GM19023 (cell line): Measurements from ENCODE around the gene NME2.
A peak's percentile ranks its signal among the peaks of the same experiment; 100 is the strongest.
"Not testable (repeated sequence)": the region's sequence is repeated elsewhere in the genome, so short reads cannot be mapped to it uniquely, and the experiment has no call there.

Experiments
- ATAC-seq: cut with Tn5 transposase; IDR thresholded peaks from one replicate; pipeline ENCODE4 v1.9.1; 2021; ENCODE audit warnings: mild to moderate bottlenecking, moderate library complexity; ENCODE audit not compliant: unreplicated experiment

Gene NME2

DNA sequence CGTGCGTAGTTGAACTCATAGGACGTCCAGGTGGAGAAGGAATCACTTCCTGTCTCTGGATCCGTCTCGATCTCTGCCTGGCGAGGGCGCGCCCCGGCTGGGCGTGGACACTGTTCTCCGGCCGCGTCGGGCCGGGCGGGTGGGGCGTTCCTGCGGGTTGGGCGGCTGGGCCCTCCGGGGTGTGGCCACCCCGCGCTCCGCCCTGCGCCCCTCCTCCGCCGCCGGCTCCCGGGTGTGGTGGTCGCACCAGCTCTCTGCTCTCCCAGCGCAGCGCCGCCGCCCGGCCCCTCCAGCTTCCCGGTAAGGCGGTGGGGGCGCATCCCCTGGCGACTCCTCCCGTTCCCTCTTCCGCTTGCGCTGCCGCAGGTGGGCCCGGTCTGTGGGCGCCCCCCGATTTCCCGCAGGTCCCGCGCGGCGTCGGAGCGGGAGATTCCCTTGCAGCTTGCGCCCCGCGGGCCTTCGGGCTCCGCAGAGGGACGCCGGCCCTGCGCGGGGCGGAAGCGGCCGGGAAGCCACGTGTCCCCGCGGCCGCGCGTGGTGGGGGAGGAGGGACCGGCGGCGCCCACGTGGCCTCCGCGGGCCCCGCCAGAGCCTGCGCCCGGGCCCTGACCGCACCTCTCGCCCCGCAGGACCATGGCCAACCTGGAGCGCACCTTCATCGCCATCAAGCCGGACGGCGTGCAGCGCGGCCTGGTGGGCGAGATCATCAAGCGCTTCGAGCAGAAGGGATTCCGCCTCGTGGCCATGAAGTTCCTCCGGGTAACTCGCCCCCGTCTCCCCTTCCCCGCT is at the start of gene NME2:
Gene NME2, plus strand, starts transcription at position 214 of the 789 bp plus-strand sequence. Its CDS starts 420 bp downstream, at position 634.
- ATAC-seq, result peak; percentile 87

DNA sequence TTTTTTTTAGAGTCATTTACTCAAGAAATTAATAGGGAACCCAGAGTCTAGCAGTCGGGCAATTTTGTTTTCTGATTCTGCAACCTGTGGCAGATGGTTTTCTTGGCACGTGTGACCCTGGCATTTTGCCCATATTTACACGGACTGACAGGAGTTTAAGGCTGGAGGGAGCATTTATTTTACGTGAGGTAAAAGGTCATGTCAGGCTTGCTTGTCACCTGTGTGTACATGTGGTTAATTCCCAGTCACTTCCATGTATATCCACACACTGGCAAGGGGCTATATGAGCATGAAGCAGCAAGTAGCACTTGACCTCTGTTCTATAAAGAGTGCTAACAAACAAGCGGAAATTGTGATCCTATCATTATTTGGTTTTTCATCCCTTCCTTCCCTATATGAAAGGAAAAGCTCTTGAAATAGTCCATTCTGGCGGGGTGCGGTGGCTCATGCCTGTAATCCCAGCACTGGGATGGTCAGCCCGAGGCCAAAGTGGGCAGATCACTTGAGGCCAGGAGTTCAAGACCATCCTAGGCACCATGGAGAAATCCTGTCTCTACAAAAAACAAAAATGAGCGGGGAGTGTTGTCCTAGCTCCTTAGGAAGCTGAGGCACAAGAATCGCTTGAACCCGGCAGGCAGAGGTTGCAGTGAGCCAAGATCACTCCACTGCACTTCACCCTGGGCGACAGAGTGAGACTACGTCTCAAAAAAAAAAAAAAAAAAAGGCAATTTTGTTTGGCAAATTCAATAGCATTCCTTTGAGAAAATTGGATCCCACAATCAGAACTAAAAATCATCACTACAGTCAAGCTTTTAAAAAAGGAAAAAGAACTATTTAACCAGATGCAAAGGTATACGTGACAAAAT is 47.6 kb upstream of the NME2 start:
- no peak for ATAC-seq

DNA sequence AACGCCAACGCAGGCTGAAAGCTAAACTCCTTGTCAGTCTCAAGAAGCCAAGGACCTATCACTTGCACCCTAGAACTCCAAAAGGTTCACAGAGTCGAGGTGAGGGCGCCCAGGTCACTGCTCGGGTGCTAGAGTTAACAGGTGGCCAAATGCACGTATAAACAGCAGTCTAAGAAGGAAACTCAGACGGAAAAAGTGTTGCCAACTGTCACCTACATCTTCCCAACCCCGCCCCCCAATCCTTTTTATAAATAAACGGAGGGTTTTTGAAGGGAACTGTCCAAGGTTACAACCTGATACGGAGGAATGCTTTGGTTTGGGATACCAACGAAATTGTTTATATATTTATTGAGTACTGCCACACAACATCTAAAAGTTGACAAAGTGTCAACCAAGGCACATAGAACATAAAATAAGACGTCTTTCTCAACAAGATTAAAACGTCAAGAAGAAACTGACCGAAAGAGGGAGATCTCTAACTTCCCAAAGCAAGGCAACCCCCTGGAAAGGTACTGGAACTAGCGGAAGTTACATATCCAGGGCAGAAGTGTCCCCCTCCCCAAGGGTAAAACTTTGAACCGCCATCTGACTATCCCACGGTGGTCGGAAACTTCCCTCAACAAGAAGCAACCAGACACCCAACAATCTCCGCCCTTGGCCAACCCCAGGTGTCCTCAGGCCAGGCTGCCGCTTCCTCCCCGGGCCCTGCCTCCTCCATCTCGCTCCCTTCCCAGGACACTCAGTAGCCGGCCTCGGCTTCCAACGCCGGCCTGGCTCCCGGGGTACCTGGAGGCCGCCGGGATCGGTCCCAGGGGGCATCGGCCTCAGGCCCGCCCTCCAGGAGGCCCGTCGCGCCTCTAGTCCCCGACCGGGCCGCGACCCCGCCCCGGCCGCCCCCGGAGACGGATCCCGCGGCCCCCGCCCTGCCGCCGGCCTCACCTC is 46.5 kb upstream of the NME2 start:
- peak; percentile 23 for ATAC-seq

DNA sequence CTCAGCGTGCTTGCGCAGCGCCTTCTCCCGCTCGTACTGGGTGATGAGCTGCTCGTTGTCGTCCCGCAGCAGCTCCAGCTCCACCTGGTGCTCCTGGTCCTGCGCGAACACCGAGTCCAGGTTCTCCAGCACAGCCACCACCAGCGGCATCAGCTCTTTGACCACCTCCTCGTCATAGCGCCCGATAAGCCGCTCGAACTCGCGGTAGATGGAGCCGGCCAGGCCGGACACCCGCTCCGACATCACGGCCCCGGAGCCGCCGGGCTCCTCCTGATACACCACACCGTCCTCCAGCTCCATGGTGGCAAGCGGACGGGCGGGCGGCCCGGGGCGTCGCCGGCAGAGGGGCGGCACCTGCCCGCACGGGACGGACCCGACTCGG is 45.9 kb upstream of the NME2 start:
- ATAC-seq, result peak; percentile 33

DNA sequence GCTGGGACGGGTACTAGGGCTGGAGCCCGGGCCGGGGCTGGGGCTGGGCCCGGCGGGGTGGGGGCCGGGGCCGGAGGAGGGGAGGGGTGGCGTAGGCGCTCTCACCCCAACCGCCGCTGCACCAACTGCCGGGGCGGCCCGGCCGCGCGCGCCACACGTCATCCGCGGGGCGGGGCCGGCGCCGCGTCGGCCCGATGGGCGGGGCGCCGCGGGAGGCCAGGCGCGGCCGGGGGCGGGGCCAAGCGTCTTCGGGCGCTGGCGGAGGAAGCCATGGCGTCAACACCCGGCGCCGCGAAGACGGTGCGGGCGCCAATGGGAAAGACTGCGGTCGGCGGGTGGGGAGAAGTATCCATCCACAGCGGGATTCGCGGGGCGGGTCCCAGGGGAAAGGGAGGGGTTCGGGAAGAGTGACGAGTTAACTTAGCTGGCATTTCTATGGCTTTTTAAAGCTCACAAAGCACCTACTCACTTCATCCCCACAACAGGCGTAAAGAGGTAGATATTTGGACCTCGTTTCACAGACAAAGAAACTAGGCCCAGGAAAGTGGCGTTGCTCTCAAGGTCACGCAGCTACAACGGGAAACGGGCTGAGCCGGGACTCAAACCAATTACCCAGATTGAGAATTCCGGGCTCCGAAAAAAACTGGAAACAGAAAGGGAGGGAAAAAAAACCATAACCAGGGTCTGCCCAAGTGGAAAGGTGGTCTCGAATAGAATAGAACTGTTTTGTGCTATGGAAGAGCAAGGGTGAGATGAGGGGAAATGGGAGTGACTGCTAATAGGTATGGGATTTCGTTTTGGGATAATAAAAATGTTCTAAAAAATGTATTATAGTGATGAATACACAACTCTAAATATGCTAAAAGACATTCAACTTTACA is 45.2 kb upstream of the NME2 start, which contains the start of gene SPAG9:
Gene SPAG9, minus strand, starts transcription at position 130 of the 881 bp plus-strand sequence. CDS start 212 bp downstream, outside the sequence.
- ATAC-seq, result peak; percentile 80

DNA sequence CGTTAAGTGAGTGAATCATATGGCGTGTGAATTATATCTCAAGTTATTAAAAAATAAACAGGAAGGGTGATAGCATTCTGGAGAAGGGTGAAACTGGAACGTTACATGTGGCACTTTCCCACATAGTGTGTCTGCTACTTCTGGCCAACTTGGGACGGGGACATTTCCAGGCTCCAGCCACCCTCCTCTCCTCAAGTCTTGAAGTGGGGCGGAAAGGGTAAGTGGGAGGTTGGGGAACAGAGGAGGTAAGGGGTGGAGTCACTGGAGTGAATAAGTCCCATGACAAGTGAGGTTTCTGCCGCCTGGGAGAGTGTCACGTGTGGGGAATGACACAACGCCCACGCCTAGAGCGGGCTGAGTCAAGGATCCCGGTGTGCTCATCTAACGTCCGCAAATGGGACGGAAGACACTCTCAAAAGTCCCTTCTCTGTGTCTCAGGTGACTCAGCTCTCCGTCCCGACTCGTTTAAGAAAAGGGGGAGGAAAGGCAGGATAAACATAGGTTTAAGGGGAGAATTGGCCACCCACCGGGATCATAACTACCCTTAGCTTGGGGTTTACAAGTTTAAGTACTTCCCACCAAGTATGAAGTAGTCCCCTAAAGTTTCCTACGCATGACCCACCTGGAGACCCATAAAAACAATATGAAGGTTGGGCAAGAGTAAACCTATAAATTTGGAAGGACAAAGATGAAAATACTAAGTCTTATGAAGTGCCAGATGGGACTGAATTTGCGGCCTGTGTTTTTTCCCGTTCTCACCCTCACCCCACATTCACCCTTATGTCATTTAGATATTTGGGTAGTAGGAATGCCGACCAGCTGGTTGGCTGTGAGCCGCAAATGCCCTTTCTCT is 44.4 kb upstream of the NME2 start:
- ATAC-seq, result no peak

DNA sequence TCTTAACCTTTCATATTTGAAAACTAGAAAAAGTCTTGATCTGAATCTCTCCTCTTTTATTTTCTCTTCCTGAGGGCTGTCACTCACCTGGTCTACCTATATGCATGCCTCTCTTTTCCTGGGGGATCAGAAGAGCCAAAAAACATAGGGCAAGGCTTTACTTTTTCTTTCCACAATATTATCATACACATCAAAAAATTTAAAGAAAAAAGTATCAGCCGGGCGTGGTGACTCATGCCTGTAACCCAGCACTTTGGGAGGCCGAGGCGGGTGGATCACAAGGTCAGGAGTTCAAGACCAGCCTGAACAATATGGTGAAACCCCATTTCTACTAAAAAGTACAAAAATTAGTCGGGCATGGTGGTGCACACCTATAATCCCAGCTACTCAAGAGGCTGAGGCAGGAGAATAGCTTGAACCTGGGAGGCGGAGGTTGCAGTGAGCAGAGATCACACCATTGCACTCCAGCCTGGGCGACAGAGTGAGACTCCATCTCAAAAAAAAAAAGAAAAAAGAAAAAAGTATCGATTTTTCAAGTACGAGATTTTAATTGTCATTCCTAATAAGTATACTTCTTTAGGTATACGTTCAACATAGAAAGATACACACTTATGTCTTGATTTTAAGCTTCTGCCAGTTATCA is 43.6 kb upstream of the NME2 start:
- ATAC-seq, result not testable (repeated sequence)

DNA sequence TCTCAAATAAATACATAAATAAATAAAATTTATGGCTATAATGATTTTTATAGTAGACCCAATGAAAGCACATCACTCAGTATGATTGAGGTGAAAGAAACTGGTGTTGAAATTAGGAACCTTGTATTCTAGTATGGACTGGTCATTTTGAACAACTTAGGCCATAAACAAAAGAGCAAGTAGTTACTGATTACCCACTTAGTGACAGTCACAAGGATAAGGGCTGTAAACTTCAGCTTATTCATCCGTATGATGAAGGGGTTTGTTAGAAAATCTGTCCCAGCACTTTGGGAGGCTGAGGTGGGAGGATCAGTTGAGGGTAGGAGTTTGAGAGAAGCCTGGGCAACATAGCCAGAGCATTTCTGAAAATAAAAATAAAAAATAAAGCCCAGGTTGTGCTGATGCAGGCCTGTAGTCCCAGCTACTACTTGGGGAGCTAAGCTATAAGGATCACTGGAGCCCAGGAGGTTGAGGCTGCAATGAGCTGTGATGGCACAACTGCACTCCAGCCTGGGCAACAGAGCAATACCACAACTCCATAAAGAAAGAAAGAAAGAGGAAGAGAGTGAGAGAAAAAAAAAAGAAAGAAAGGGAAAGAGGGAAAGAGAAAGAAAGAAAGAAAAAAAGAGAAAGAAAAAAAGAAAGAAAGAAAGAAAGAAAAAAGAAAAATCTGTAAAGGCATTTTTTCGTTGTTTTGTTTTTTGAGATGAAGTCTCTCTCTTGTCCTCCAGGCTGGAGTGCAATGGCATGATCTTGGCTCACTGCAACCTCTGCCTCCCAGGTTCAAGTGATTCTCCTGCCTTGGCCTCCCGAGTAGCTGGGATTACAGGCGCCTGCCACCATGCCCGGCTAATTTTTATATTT is 41.3 kb upstream of the NME2 start:
- ATAC-seq, result no peak

DNA sequence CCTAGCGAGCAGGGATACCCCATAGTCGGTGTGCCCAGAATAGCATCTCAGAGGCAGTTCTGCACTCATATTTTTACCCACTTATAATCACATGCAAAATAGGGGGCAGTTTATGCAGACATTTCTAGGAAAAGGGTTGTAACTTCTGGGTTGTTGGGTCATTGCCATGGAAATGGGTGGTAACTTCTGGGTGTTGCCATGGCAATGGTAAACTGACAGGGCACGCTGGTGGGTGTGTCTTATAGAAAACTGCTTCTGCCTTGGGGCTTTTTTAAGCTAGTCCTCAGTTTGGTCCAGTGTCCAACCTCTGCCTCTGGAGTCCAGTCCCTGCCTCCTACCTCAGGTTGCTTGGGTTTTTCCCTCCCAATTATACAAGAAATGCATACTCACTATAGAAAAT is 38.1 kb upstream of the NME2 start:
- no peak for ATAC-seq

DNA sequence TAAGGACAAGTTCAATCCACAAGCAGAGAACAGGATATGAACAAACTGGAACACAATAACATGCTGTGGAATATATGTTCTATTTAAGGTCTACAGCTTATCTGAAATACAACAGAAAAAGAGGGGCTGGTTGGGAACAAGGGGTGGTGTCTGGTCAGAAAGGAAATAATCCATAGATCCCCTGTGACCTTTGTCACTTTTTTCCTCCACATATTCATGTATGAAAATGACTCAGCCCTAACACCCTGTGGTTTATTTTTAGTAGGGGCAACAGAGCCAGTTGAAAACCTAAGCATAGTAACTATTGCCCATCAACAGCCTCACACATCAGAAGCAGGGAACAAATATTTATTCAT is 33.3 kb upstream of the NME2 start:
- ATAC-seq, result no peak

DNA sequence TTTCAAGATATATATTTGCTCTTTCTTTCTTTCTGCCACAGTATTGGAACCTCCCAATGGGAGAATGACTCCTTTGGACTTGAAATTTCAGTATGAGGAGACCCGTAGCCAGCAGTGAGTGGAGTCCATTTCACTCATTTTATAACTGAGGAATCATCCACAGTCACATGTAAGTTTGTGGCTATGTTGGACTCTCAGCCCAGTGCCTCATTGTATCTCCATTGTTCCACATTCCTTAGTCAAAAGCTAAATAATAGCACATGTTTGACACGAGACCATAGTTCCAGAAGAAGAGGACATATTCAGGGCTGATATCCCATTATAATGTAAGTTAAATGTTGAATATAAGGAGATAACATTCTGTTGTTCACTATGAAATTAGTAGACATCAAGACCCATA is 32.8 kb upstream of the NME2 start:
- no peak for ATAC-seq

DNA sequence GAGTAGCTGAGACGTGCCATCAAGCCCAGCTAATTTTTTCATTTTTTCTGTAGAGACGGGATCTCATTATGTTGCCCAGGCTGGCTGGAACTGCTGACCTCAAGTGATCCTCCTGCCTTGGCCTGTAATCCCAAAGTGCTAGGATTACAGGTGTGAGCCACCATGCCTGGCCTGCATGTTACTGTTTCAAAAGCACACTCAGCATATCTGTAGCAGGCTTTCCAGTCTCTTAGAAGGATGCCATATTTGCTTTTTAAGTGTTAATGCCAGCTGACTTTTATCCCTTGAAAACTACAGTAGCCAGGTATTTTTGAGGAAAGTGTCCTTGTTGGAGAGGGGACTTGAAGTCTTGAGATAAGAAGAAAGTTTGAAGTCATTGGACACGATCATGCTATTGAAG is 30.3 kb upstream of the NME2 start:
- no peak for ATAC-seq

DNA sequence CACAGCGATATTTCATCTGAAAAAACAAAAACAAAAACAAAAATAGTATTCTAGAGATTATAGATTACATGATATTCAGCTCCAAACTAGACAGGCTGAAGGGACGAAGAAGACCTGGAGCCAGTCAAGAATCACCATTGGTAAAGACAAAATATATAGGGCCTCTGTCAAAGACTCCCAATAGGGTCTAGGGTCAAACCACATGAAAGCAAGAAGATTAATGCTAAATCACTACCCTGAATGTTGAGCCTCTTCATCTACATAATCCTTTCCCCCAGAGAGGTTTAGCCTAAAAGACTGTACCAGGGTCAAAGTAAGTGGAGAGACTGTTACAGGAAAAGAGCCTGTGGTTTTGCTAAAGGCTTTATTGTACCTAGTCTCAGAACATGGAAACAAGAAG is 23.6 kb upstream of the NME2 start:
- ATAC-seq, result no peak

DNA sequence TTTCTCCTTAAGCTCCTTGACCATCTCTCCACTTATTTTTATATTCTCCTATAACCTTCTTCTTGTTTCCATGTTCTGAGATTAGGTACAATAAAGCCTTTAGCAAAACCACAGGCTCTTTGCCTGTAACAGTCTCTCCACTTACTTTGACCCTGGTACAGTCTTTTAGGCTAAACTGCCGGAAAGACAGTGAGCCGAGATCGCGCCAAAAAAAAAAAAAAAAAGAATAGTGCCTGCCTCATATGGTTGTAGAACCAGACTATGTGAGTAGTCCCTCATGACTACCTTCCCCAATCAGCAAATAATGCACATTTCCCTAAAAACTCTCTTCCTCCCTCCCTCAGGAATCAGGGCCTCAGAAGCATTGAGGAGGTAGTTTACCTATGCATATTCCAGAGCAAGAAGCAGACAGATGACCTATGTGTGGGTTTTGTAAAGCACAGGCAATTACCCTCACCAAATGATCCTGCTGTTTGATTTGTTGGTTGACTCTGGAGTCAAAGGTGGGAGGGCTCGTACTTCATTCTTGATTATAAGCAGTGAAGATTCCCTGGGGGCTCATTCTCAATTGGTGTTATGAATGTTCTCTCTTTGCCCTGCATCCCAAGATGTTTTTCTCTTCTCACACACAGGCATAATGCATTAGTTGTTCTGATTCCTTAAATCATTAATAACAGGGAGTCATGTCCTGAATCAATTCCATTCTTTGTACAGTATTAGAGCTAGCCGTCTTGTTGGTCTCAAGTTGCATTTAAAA is 21.8 kb upstream of the NME2 start:
- ATAC-seq, result no peak

DNA sequence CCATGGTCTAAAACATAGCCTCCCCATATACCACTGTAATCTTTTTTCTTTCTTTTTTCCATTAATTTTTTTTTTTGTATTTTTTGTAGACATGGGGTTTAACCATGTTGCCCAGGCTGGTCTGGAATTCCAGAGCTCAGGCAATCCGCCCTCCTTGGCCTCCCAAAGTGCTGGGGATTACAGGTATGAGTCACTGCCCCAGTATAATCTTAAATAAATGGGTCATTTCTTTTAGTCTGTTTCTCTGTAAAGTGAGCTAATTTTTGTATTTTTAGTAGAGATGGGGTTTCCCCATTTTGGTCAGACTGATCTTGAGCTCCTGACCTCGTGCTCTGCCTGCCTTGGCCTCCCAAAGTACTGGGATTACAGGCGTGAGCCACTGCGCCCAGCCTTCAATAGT is 18.6 kb upstream of the NME2 start:
- no peak for ATAC-seq

DNA sequence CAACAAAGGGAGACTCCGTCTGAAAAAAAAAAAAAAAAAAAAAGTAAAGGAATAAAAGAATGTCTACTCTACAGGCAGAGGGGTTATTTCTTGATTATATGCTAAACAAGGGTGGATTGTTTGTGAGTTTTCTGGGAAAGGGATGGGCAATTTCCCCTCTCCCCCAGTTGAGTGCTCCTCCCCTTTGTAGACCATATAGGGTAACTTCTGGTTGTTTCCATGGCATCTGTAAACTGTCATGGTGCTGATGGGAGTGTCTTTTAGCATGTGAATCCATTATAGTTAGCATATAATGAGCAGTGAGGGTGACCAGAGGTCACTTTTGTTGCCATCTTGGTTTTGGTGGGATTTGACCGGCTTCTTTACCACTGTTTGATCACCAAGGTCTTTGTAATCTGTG is 17.0 kb upstream of the NME2 start:
- no peak for ATAC-seq

DNA sequence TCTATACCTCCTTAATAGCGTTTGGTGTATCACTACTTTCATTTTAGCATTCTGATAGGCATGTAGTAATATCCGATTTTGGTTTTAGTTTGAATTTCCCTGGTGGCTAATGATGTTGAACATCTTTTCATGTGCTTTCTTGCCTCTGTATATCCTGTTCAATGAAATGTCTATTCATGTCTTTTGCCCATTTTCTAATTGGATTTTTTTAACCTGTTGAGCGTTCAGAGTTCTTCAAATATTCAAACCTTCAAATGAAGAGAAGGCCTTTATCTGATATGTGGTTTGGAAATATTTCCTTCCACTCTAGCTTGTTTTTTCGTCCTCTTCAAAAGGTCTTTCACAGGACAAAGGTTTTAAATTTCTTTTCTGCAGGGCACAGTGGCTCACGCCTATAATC is 15.3 kb upstream of the NME2 start:
- ATAC-seq, result no peak
